ENCODE data around the gene GBP6. TPM values are rescaled to one million over a fixed set of nuclear protein-coding genes. Genes with fewer than 3 reads are reported as not detected.

The GBP6 gene
- total and polyA plus RNA-seq, 8 donors = 0.26 to 1.3 (median 0.69) TPM

DNA sequence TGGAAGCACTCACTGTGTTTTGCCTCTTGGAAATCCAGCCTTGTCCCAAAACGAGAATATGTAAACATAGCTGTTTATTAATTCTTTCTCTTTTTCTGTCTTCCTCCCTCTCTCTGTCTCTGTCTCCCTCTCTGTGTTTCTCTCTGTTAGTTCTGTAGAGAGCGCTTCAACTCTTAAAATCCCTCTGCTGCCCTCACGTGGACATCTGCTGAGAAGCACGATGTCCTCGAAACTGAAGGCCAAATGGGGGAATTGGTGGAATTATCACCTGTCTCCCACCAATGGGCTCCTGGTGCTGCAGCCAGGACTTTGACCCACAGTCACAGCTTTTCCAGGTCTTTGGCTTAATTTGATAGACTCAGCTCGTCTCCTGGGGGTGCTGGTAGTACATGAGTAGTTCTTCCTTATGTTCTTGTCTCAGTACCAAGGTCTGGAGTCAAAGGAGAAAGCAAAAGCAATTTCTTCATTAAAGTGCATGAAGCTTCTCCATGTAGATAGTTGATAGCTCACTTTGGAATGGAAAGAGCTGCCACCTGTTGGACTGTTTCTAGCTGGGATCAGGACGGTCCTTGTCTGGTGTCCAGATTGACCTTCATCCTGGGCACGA, 5.5 kb upstream of the GBP6 start:
- no peak overlapping the region for H3K27ac ChIP-seq
- ATAC-seq (peak; percentile 92), DNase-seq (peak; percentile 37 to 81 (median 68))
- no peaks in the 10 kb centered on the region for H3K36me3 ChIP-seq
- TF ChIP-seq, protein P1, sequence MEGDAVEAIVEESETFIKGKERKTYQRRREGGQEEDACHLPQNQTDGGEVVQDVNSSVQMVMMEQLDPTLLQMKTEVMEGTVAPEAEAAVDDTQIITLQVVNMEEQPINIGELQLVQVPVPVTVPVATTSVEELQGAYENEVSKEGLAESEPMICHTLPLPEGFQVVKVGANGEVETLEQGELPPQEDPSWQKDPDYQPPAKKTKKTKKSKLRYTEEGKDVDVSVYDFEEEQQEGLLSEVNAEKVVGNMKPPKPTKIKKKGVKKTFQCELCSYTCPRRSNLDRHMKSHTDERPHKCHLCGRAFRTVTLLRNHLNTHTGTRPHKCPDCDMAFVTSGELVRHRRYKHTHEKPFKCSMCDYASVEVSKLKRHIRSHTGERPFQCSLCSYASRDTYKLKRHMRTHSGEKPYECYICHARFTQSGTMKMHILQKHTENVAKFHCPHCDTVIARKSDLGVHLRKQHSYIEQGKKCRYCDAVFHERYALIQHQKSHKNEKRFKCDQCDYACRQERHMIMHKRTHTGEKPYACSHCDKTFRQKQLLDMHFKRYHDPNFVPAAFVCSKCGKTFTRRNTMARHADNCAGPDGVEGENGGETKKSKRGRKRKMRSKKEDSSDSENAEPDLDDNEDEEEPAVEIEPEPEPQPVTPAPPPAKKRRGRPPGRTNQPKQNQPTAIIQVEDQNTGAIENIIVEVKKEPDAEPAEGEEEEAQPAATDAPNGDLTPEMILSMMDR (IDR thresholded peaks at IDR 0.05) = peak; percentile 76 to 78
- no peak overlapping the region for H3K4me3 ChIP-seq
- peaks cover 0 to 18% of the 10 kb centered on the region in 2 donors for H3K4me1 ChIP-seq
- intact Hi-C loops (cut with DNase I) = loop anchor here (2.0 to 10.0 kb wide), 2 partner anchors 264 to 360 kb away; no protein-coding TSS in a partner anchor
- no peaks in the 10 kb centered on the region for H3K9me3 ChIP-seq
- H3K27me3 ChIP-seq = no peaks in the 10 kb centered on the region

- no peak for ATAC-seq
- Histone ChIP-seq H3K27ac (no peak overlapping the region), H3K27me3 (no peaks in the 10 kb centered on the region), H3K9me3 (no peaks in the 10 kb centered on the region), H3K36me3 (no peaks in the 10 kb centered on the region), H3K4me1 (peaks cover 0 to 21% of the 10 kb centered on the region in 2 donors), H3K4me3 (no peak overlapping the region)
- intact Hi-C loops (cut with DNase I) = loop anchor here in 1 of 2 donors (10.0 kb wide), 1 partner anchor 386 kb away; no protein-coding TSS in a partner anchor
- no peak for DNase-seq
- TF ChIP-seq, protein P1 (IDR thresholded peaks at IDR 0.05) = no peak
Measured at GRCh38 chr1:89360716-89361115, 3.1 kb upstream of the GBP6 start.

GRCh38 chr1:89361681-89362080, 2.2 kb upstream of the GBP6 start:
- H3K9me3 ChIP-seq = no peaks in the 10 kb centered on the region
- TF ChIP-seq, protein P1 (IDR thresholded peaks at IDR 0.05) = no peak
- DNase-seq (no peak), ATAC-seq (no peak)
- H3K27me3 ChIP-seq = no peaks in the 10 kb centered on the region
- peaks cover 0 to 21% of the 10 kb centered on the region in 2 donors for H3K4me1 ChIP-seq
- no peak overlapping the region for H3K4me3 ChIP-seq
- no peaks in the 10 kb centered on the region for H3K36me3 ChIP-seq
- intact Hi-C loops (cut with DNase I) = loop anchor here in 1 of 2 donors (10.0 kb wide), 1 partner anchor 387 kb away; no protein-coding TSS in a partner anchor
- H3K27ac ChIP-seq = no peak overlapping the region

DNA sequence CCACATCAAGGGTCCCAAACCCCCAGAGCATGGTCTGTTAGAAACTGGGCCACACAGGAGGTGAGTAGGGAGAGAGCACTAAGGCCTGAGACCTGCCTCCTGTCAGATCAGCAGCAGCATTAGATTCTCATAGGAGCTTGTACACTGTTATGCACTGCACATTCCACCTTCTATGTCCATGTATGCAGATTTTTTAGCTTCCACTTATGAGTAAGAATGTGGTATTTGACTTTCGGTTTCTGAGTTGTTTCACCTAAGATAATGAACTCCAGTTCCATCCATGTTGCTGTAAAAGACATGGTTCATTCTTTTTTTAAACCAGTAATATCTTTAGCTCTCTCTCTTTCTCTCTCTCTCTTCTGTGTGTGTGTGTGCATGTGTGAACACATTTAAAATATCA, 663 bp upstream of the GBP6 start:
- Histone ChIP-seq H3K36me3 (no peaks in the 10 kb centered on the region), H3K4me1 (peaks cover 0 to 16% of the 10 kb centered on the region in 2 donors), H3K9me3 (no peaks in the 10 kb centered on the region), H3K4me3 (no peak overlapping the region), H3K27ac (peak overlapping the region in 1 of 2 donors; percentile 20), H3K27me3 (no peaks in the 10 kb centered on the region)
- intact Hi-C loops (cut with DNase I) = loop anchor here in 1 of 2 donors (10.0 kb wide), 1 partner anchor 388 kb away; no protein-coding TSS in a partner anchor
- ATAC-seq (peak; percentile 80), DNase-seq (no peak)
- TF ChIP-seq, protein P1 (IDR thresholded peaks at IDR 0.05) = no peak

GRCh38 chr1:89364954-89365550, 1.2 kb downstream of the GBP6 start:
- no peak for DNase-seq
- Histone ChIP-seq H3K4me1 (peaks cover 0 to 14% of the 10 kb centered on the region in 2 donors), H3K9me3 (no peaks in the 10 kb centered on the region), H3K36me3 (no peaks in the 10 kb centered on the region), H3K27me3 (no peaks in the 10 kb centered on the region), H3K4me3 (no peak overlapping the region), H3K27ac (no peak overlapping the region)
- ATAC-seq = no peak
- intact Hi-C loops (cut with DNase I) = loop anchor here in 1 of 2 donors (10.0 kb wide), 1 partner anchor 390 kb away; no protein-coding TSS in a partner anchor
- TF ChIP-seq, protein P1 (IDR thresholded peaks at IDR 0.05) = no peak

All from left lung (tissue), 10 donors.